ENCODE measurements around the gene MTHFSD. TPM values are rescaled to one million over a fixed set of nuclear protein-coding genes. Genes with fewer than 3 reads are reported as not detected.
A peak's percentile ranks its signal among the peaks of the same experiment; 100 is the strongest.

Gene MTHFSD
- total RNA-seq, 3 donors from 2014 or later, result 15.8 to 30.2 (median 27.7) TPM

- Histone ChIP-seq H3K36me3 (no peaks in the 10 kb centered on the region), H3K27ac (no peak overlapping the region), H3K4me3 (no peak overlapping the region), H3K4me1 (no peaks in the 10 kb centered on the region), H3K27me3 (peaks cover 0 to 88% of the 10 kb centered on the region in 2 donors), H3K9me3 (no peaks in the 10 kb centered on the region)
- intact Hi-C loops (cut with DNase I; ENCODE audit: low total_unique reads), result no loop called here
- DNase-seq (ENCODE audit: low spot score in 2 of 2), result no peak
- TF ChIP-seq CTCF (IDR thresholded peaks at IDR 0.05) (no peak), POLR2A (IDR thresholded peaks at IDR 0.05) (no peak), POLR2AphosphoS5 (IDR thresholded peaks at IDR 0.05) (no peak)
These were observed 18.2 kb upstream of the MTHFSD start for GRCh38 chr16:86573215-86573614.

GRCh38 chr16:86572606-86573005 is 17.6 kb upstream of the MTHFSD start:
- Histone ChIP-seq H3K9me3 (no peaks in the 10 kb centered on the region), H3K27ac (no peak overlapping the region), H3K36me3 (no peaks in the 10 kb centered on the region), H3K4me1 (no peaks in the 10 kb centered on the region), H3K4me3 (no peak overlapping the region), H3K27me3 (peaks cover 0 to 88% of the 10 kb centered on the region in 2 donors)
- no peak for DNase-seq (ENCODE audit: low spot score in 2 of 2)
- intact Hi-C loops (cut with DNase I; ENCODE audit: low total_unique reads), result no loop called here
- TF ChIP-seq POLR2AphosphoS5 (IDR thresholded peaks at IDR 0.05) (no peak), CTCF (IDR thresholded peaks at IDR 0.05) (no peak), POLR2A (IDR thresholded peaks at IDR 0.05) (no peak)

- Histone ChIP-seq H3K27me3 (peaks cover 3 to 88% of the 10 kb centered on the region in 2 donors), H3K4me1 (no peaks in the 10 kb centered on the region), H3K27ac (no peak overlapping the region), H3K36me3 (no peaks in the 10 kb centered on the region), H3K4me3 (no peak overlapping the region), H3K9me3 (no peaks in the 10 kb centered on the region)
- DNase-seq (ENCODE audit: low spot score in 2 of 2), result no peak
- TF ChIP-seq POLR2A (IDR thresholded peaks at IDR 0.05) (no peak), CTCF (IDR thresholded peaks at IDR 0.05) (no peak), POLR2AphosphoS5 (IDR thresholded peaks at IDR 0.05) (no peak)
- intact Hi-C loops (cut with DNase I; ENCODE audit: low total_unique reads), result no loop called here
These were observed 17.0 kb upstream of the MTHFSD start for GRCh38 chr16:86572041-86572521.

- peaks cover 3 to 88% of the 10 kb centered on the region in 2 donors for H3K27me3 ChIP-seq
- DNase-seq (ENCODE audit: low spot score in 2 of 2), result no peak
- no peaks in the 10 kb centered on the region for H3K36me3 ChIP-seq
- no peak overlapping the region for H3K27ac ChIP-seq
- intact Hi-C loops (cut with DNase I; ENCODE audit: low total_unique reads), result no loop called here
- H3K4me1 ChIP-seq, result no peaks in the 10 kb centered on the region
- TF ChIP-seq POLR2A (IDR thresholded peaks at IDR 0.05) (no peak), CTCF (IDR thresholded peaks at IDR 0.05) (no peak), POLR2AphosphoS5 (IDR thresholded peaks at IDR 0.05) (no peak)
- peak overlapping the region in 2 of 3 donors; percentile 5 to 40 for H3K4me3 ChIP-seq
- no peaks in the 10 kb centered on the region for H3K9me3 ChIP-seq
These were observed 16.5 kb upstream of the MTHFSD start for GRCh38 chr16:86571530-86571915.

- Histone ChIP-seq H3K4me1 (no peaks in the 10 kb centered on the region), H3K27ac (no peak overlapping the region), H3K9me3 (no peaks in the 10 kb centered on the region), H3K36me3 (no peaks in the 10 kb centered on the region), H3K4me3 (peak overlapping the region in 2 of 3 donors; percentile 5 to 40), H3K27me3 (peaks cover 3 to 90% of the 10 kb centered on the region in 2 donors)
- DNase-seq (ENCODE audit: low spot score in 2 of 2), result no peak
- TF ChIP-seq CTCF (IDR thresholded peaks at IDR 0.05) (no peak), POLR2A (IDR thresholded peaks at IDR 0.05) (no peak), POLR2AphosphoS5 (IDR thresholded peaks at IDR 0.05) (no peak)
- intact Hi-C loops (cut with DNase I; ENCODE audit: low total_unique reads), result no loop called here
These were observed 15.8 kb upstream of the MTHFSD start for GRCh38 chr16:86570558-86571529.

Data from breast epithelium (tissue), 4 donors.